Caco-2 (cell line): Measurements from ENCODE around the gene ADGRV1. TPM values are rescaled to one million over a fixed set of nuclear protein-coding genes. Genes with fewer than 3 reads are reported as not detected.

Experiments
- BruUV-seq: library from RNA; stranded (reverse); fragments of 400-500 nt; replicated peaks from 2 replicates; lab custom pipeline; 2021; lab: Mats Ljungman, UMichigan
- CTCF ChIA-PET: fragments of 300-600 bp; sonication (Branson Sonifier 250); formaldehyde crosslinking; loops from one replicate; lab custom pipeline; 2022; ENCODE audit warnings: antibody characterized with exemption; lab: Charles Lee
- POLR2A ChIA-PET: fragments of 300-600 bp; sonication (Branson Sonifier 250); formaldehyde crosslinking; loops from one replicate; lab custom pipeline; 2022; ENCODE audit warnings: antibody characterized with exemption; lab: Charles Lee
- DNase-seq, 2 experiments: peaks; one replicate each; pipeline versions ENCODE4 v3.0.0 to v3.0.0-alpha.2; 2020 to 2022
- H3K27me3 ChIP-seq: replicated peaks from 2 replicates; pipeline ENCODE4 v1.6.0; 2011; ENCODE audit warnings: low read length; ENCODE audit not compliant: control insufficient read depth, insufficient read depth
- H3K36me3 ChIP-seq: 2 replicates; pipeline ENCODE4 v1.5.1; 2011; ENCODE audit warnings: low read length; ENCODE audit not compliant: control insufficient read depth, insufficient read depth
- H3K4me1 ChIP-seq: fragments of 250-450 bp; sonication (Bioruptor Pico); 2 replicates; pipeline ENCODE4 v1.5.1; 2020; ENCODE audit warnings: mild to moderate bottlenecking
- H3K4me3 ChIP-seq: 2 replicates; pipeline ENCODE4 v1.5.1; 2011; ENCODE audit warnings: low read depth, mild to moderate bottlenecking, control low read depth, low read length
- H3K9me3 ChIP-seq: fragments of 250-450 bp; sonication (Bioruptor Pico); 2 replicates; pipeline ENCODE4 v1.5.1; 2020; ENCODE audit warnings: mild to moderate bottlenecking, moderate library complexity
- H3K27ac Mint-ChIP-seq: one replicate; pipeline ENCODE4 v1.8.0; 2022; ENCODE audit warnings: mixed read lengths; ENCODE audit not compliant: unreplicated experiment
- H3K27me3 Mint-ChIP-seq: one replicate; pipeline ENCODE4 v1.8.0; 2022; ENCODE audit warnings: mixed read lengths; ENCODE audit not compliant: insufficient read depth, unreplicated experiment
- H3K36me3 Mint-ChIP-seq: one replicate; pipeline ENCODE4 v1.8.0; 2022; ENCODE audit warnings: mild to moderate bottlenecking, mixed read lengths; ENCODE audit not compliant: insufficient read depth, unreplicated experiment
- H3K4me1 Mint-ChIP-seq: one replicate; pipeline ENCODE4 v1.8.0; 2022; ENCODE audit warnings: low read depth, mixed read lengths; ENCODE audit not compliant: unreplicated experiment
- H3K4me3 Mint-ChIP-seq: one replicate; pipeline ENCODE4 v1.8.0; 2022; ENCODE audit warnings: mild to moderate bottlenecking, moderate library complexity, mixed read lengths; ENCODE audit not compliant: unreplicated experiment
- H3K9me3 Mint-ChIP-seq: one replicate; pipeline ENCODE4 v1.8.0; 2022; ENCODE audit warnings: mixed read lengths; ENCODE audit not compliant: unreplicated experiment
- intact Hi-C: fragments of 100-400 bp; cut with micrococcal nuclease; formaldehyde crosslinking; loops from one replicate; pipeline ENCODE4 v1.10.0; 2022; ENCODE audit not compliant: unreplicated experiment
- total RNA-seq: library from RNA; stranded (reverse); gene quantifications from 2 replicates; pipeline ENCODE4 v1.2.3, GENCODE V29; 2022
- TF ChIP-seq, protein P1 (sequence below), 2 experiments: fragments of 200-600 bp in 1 of 2; IDR thresholded peaks; 1 replicate in 1 of 2; 2 replicates in 1 of 2; pipeline versions ENCODE4 v1.5.1 to v1.8.0; 2011 to 2022; ENCODE audit warnings: antibody characterized with exemption in 1 of 2, control low read depth in 1 of 2, inconsistent platforms in 1 of 2, low read depth in 1 of 2, low read length in 1 of 2, mild to moderate bottlenecking in 1 of 2, moderate library complexity in 1 of 2; ENCODE audit not compliant: insufficient read depth in 1 of 2, severe bottlenecking in 1 of 2, unreplicated experiment in 1 of 2

Gene ADGRV1
- total RNA-seq, 1 experiment from 2014 or later = 23.2 TPM

- Histone ChIP-seq H3K4me1 (no peaks in the 10 kb centered on the region), H3K9me3 (no peaks in the 10 kb centered on the region), H3K36me3 (no peaks in the 10 kb centered on the region), H3K4me3 (no peak overlapping the region), H3K27me3 (no peaks in the 10 kb centered on the region)
- no peaks in the 10 kb centered on the region for H3K36me3 Mint-ChIP-seq
- no peaks in the 10 kb centered on the region for H3K4me1 Mint-ChIP-seq
- no peak for DNase-seq
- no peaks in the 10 kb centered on the region for H3K27me3 Mint-ChIP-seq
- ChIA-PET POLR2A (no interaction called here), CTCF (no interaction called here)
- BruUV-seq = no TSS peak
- H3K27ac Mint-ChIP-seq = no peak overlapping the region
- TF ChIP-seq, protein P1, sequence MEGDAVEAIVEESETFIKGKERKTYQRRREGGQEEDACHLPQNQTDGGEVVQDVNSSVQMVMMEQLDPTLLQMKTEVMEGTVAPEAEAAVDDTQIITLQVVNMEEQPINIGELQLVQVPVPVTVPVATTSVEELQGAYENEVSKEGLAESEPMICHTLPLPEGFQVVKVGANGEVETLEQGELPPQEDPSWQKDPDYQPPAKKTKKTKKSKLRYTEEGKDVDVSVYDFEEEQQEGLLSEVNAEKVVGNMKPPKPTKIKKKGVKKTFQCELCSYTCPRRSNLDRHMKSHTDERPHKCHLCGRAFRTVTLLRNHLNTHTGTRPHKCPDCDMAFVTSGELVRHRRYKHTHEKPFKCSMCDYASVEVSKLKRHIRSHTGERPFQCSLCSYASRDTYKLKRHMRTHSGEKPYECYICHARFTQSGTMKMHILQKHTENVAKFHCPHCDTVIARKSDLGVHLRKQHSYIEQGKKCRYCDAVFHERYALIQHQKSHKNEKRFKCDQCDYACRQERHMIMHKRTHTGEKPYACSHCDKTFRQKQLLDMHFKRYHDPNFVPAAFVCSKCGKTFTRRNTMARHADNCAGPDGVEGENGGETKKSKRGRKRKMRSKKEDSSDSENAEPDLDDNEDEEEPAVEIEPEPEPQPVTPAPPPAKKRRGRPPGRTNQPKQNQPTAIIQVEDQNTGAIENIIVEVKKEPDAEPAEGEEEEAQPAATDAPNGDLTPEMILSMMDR (IDR thresholded peaks at IDR 0.05; ENCODE audit: insufficient read depth in 1 of 2, low read depth in 1 of 2, low read length in 1 of 2, severe bottlenecking in 1 of 2, unreplicated experiment in 1 of 2) = no peak
- no peak overlapping the region for H3K4me3 Mint-ChIP-seq
- no peaks in the 10 kb centered on the region for H3K9me3 Mint-ChIP-seq
- intact Hi-C loops = no loop called here
These were observed 426.7 kb downstream of the ADGRV1 start for GRCh38 chr5:90985341-90985740.

- ChIA-PET CTCF (no interaction called here), POLR2A (no interaction called here)
- TF ChIP-seq, protein P1 (IDR thresholded peaks at IDR 0.05; ENCODE audit: insufficient read depth in 1 of 2, low read depth in 1 of 2, low read length in 1 of 2, severe bottlenecking in 1 of 2, unreplicated experiment in 1 of 2) = no peak
- no peak for DNase-seq
- no peaks in the 10 kb centered on the region for H3K9me3 Mint-ChIP-seq
- Histone ChIP-seq H3K27me3 (no peaks in the 10 kb centered on the region), H3K9me3 (no peaks in the 10 kb centered on the region), H3K4me3 (no peak overlapping the region), H3K4me1 (0 out of 2 replicates have a peak, but pooled peaks cover 6% of the 10 kb centered on the region), H3K36me3 (no peaks in the 10 kb centered on the region)
- no peak overlapping the region for H3K4me3 Mint-ChIP-seq
- no peaks in the 10 kb centered on the region for H3K4me1 Mint-ChIP-seq
- H3K36me3 Mint-ChIP-seq = no peaks in the 10 kb centered on the region
- no peaks in the 10 kb centered on the region for H3K27me3 Mint-ChIP-seq
- H3K27ac Mint-ChIP-seq = no peak overlapping the region
- intact Hi-C loops = no loop called here
- BruUV-seq = no TSS peak
These were observed 429.1 kb downstream of the ADGRV1 start for GRCh38 chr5:90987726-90988125.

DNA sequence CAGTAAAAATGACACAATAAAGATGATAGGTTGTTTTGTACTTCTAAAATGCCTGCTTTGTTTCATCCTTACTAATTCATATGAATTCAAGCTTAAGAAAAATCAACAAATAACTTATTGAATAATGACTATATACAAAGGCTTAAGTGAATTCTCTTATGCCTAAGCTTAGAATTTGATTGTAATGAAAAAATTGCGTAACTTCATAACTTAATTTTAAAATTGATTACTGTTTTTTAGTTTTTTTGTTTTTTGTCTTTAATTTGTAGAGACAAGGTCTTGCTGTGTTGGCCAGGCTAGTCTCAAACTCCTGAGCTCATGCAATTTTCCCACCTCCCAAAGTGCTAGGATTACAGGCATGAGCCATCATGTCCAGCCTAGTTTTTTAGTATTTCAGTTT is 432.6 kb downstream of the ADGRV1 start:
- ChIA-PET POLR2A (no interaction called here), CTCF (no interaction called here)
- Histone ChIP-seq H3K36me3 (no peaks in the 10 kb centered on the region; the same call in 1 of the 2 replicates), H3K9me3 (no peaks in the 10 kb centered on the region; the same call in 1 of the 2 replicates), H3K27me3 (no peaks in the 10 kb centered on the region), H3K4me3 (no peak overlapping the region), H3K4me1 (0 out of 2 replicates have a peak, but pooled peaks cover 6% of the 10 kb centered on the region)
- Mint-ChIP-seq H3K36me3 (no peaks in the 10 kb centered on the region), H3K27ac (no peak overlapping the region), H3K27me3 (no peaks in the 10 kb centered on the region), H3K4me3 (no peak overlapping the region), H3K9me3 (no peaks in the 10 kb centered on the region), H3K4me1 (no peaks in the 10 kb centered on the region)
- intact Hi-C loops = no loop called here
- BruUV-seq = no TSS peak
- TF ChIP-seq, protein P1 (IDR thresholded peaks at IDR 0.05; ENCODE audit: insufficient read depth in 1 of 2, low read depth in 1 of 2, low read length in 1 of 2, severe bottlenecking in 1 of 2, unreplicated experiment in 1 of 2) = no peak
- DNase-seq = no peak
